Neural crest cell (in vitro differentiated cells): ENCODE results near the gene CYLD. TPM values are rescaled to one million over a fixed set of nuclear protein-coding genes. Genes with fewer than 3 reads are reported as not detected.
A peak's percentile ranks its signal among the peaks of the same experiment; 100 is the strongest.

Source experiments
- DNase-seq: peaks from one replicate; pipeline ENCODE4 v3.0.0; 2021; ENCODE audit warnings: low read depth, mixed read lengths, low spot score
- H3K27ac Mint-ChIP-seq: one replicate; pipeline ENCODE4 v1.8.0; 2021; ENCODE audit warnings: mild to moderate bottlenecking, mixed read lengths; ENCODE audit not compliant: unreplicated experiment
- H3K27me3 Mint-ChIP-seq: 2 replicates; pipeline ENCODE4 v1.8.0; 2021; ENCODE audit warnings: low read depth, mild to moderate bottlenecking, mixed read lengths
- H3K36me3 Mint-ChIP-seq: 2 replicates; pipeline ENCODE4 v1.8.0; 2021; ENCODE audit warnings: low read depth, mild to moderate bottlenecking, mixed read lengths
- H3K4me1 Mint-ChIP-seq: 2 replicates; pipeline ENCODE4 v1.8.0; 2021; ENCODE audit warnings: mixed read lengths
- H3K4me3 Mint-ChIP-seq: one replicate; pipeline ENCODE4 v1.8.0; 2021; ENCODE audit warnings: mild to moderate bottlenecking, mixed read lengths
- H3K9me3 Mint-ChIP-seq: 2 replicates; pipeline ENCODE4 v1.8.0; 2021; ENCODE audit warnings: mixed read lengths
- total RNA-seq: library from RNA; stranded (reverse); gene quantifications from 2 replicates; pipeline ENCODE4 v1.2.1, GENCODE V29; 2021
- TF ChIP-seq, protein P1 (sequence below): fragments of 200-600 bp; sonication (generic); conservative IDR thresholded peaks from 2 replicates; pipeline ENCODE4 v1.5.0; 2021; ENCODE audit warnings: antibody characterized with exemption, mild to moderate bottlenecking

Gene CYLD
- total RNA-seq, 1 donor from 2014 or later, result 10.1 TPM

DNA sequence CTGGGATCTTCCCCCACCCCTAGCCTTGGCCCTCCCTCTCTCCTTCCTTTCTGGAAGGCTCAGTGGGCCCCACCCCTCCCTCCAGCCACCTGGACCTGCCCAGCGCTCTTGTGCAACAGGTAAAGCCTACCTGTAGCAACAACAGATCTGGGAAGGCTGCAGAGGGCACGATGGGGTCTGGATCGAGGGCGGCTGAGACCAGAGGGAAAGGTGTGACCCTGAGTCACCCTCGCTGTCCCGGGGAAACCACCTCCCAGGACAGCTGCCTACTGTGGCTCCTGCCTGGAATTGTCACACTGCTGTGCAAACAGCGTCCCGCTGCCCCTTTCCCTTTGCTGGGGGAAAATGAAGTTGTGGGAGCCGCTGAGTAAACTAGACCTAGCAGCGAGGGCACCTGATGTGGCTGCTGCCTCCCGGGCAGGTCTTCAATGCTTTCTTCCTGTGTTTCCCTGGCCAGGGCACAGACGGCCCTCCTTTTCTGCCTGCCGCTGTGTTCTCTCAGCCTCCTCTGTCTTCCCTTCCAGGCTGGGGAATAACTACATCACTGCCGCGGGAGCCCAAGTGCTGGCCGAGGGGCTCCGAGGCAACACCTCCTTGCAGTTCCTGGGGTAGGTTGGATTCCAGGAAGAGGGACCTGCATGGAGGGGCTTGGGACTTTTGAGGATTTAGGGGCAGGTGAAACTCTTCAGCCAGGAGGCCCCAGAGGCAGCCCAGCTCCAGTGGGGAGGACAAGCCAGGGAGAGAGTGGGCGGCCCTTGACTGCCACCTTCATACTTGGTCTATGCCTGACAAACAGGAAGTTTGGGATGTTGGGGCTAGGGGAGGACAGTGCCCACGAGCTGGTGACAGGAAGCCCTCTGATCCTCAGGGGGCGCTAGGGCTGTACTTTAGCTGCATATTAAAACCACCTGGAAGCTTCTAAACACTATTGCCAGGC lies 22.2 kb upstream of the CYLD start:
- Mint-ChIP-seq H3K36me3 (no peaks in the 10 kb centered on the region), H3K27me3 (no peaks in the 10 kb centered on the region), H3K4me1 (peaks cover 24% of the 10 kb centered on the region), H3K27ac (peak overlapping the region; percentile 95), H3K4me3 (no peak overlapping the region), H3K9me3 (peaks cover 8% of the 10 kb centered on the region)
- TF ChIP-seq, protein P1, sequence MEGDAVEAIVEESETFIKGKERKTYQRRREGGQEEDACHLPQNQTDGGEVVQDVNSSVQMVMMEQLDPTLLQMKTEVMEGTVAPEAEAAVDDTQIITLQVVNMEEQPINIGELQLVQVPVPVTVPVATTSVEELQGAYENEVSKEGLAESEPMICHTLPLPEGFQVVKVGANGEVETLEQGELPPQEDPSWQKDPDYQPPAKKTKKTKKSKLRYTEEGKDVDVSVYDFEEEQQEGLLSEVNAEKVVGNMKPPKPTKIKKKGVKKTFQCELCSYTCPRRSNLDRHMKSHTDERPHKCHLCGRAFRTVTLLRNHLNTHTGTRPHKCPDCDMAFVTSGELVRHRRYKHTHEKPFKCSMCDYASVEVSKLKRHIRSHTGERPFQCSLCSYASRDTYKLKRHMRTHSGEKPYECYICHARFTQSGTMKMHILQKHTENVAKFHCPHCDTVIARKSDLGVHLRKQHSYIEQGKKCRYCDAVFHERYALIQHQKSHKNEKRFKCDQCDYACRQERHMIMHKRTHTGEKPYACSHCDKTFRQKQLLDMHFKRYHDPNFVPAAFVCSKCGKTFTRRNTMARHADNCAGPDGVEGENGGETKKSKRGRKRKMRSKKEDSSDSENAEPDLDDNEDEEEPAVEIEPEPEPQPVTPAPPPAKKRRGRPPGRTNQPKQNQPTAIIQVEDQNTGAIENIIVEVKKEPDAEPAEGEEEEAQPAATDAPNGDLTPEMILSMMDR, result no peak
- DNase-seq, result no peak

DNA sequence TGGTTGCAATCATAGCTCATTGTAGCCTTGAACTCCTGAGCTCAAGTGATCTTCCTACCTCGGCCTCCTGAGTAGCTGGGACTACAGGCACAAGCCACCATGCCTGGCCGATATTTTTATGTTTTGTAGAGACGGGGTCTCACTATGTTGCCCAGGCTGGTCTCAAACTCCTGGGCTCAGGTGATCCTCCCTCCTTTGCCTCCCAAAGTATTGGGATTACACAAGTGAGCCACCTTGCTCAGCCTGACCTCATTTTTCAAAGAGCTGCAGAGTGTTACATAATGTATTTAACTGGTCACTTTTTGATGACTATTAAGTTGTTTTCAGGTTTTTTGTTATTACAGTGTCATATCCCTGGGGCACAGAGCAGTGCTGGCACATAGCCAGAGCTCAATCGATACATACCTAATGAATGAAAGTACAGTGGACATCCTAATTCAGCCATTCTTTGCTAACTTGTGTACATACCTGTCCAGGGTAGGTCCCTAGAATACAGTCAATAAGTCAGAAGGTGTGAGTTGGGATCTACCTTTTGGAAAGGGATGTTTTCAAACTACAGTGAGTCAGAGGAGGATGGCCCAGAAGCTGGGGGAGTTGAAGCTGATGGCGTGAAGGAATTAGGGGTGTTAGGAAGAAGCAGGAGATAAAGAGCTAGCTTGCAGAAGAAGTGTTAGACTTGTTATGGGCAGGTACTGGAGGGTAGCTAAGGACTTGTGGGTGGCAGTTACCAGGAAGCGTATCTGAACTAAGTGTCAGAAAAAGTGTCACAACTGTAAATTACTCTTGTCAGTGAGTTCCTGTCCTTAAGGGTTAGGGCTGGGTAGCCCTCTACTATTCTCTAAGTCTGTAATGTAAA lies 20.1 kb upstream of the CYLD start:
- TF ChIP-seq, protein P1, result no peak
- Mint-ChIP-seq H3K27me3 (no peaks in the 10 kb centered on the region), H3K4me1 (peaks cover 16% of the 10 kb centered on the region), H3K27ac (no peak overlapping the region), H3K4me3 (no peak overlapping the region), H3K9me3 (peaks cover 10% of the 10 kb centered on the region), H3K36me3 (no peaks in the 10 kb centered on the region)
- no peak for DNase-seq

- Mint-ChIP-seq H3K27me3 (no peaks in the 10 kb centered on the region), H3K4me3 (no peak overlapping the region), H3K9me3 (peaks cover 10% of the 10 kb centered on the region), H3K36me3 (no peaks in the 10 kb centered on the region), H3K4me1 (peaks cover 10% of the 10 kb centered on the region), H3K27ac (no peak overlapping the region)
- TF ChIP-seq, protein P1, result no peak
- no peak for DNase-seq
Measured at GRCh38 chr16:50722405-50722737, 19.5 kb upstream of the CYLD start.

- Mint-ChIP-seq H3K27ac (no peak overlapping the region), H3K9me3 (peaks cover 10% of the 10 kb centered on the region), H3K4me3 (no peak overlapping the region), H3K27me3 (no peaks in the 10 kb centered on the region), H3K36me3 (no peaks in the 10 kb centered on the region), H3K4me1 (peaks cover 4% of the 10 kb centered on the region)
- no peak for DNase-seq
- TF ChIP-seq, protein P1, result no peak
Measured at GRCh38 chr16:50722960-50723359, 18.9 kb upstream of the CYLD start.

- Mint-ChIP-seq H3K4me3 (no peak overlapping the region), H3K4me1 (no peaks in the 10 kb centered on the region)
- no peak for DNase-seq
Measured at GRCh38 chr16:50724306-50724705, 17.6 kb upstream of the CYLD start.

More at GRCh38 chr16:50724306-50724705, 17.6 kb upstream of the CYLD start:
- no peak overlapping the region for H3K27ac Mint-ChIP-seq
- peaks cover 10% of the 10 kb centered on the region for H3K9me3 Mint-ChIP-seq
- no peaks in the 10 kb centered on the region for H3K36me3 Mint-ChIP-seq
- H3K27me3 Mint-ChIP-seq, result no peaks in the 10 kb centered on the region
- TF ChIP-seq, protein P1, result no peak
